ENCODE measurements around the gene RMRP. TPM values are rescaled to one million over a fixed set of nuclear protein-coding genes. Genes with fewer than 3 reads are reported as not detected.

RMRP gene
- total and polyA plus RNA-seq, 12 donors, result 14.9 to 14,997 (median 5,571) TPM

DNA sequence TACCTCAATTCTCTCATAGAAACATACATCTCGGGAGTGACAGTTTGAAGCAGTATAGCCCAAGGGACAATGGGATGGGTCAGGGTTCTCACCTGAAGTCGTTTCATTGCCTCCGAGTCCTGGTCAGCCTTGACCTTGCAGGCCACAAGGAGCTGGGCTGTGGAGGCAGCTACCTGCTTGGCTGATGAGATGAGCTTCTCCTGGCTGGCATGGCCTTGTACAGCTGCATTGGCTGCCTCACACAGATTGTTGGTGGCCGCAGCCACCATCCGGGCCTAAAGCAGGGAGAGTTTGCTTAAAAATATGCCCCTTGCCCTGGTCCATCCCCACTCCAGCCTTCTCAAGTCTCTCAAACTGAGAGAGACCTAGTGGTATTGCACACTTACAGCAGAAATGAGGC is 40.4 kb upstream of the RMRP start:
- Histone ChIP-seq H3K36me3 (peaks cover 0 to 81% (median 58%) of the 10 kb centered on the region in 9 donors), H3K27me3 (no peaks in the 10 kb centered on the region), H3K4me3 (no peak overlapping the region), H3K9me3 (no peaks in the 10 kb centered on the region), H3K27ac (no peak overlapping the region), H3K4me1 (peaks cover 0 to 16% (median 5%) of the 10 kb centered on the region in 9 donors)
- DNase-seq (no peak), ATAC-seq (no peak)
- intact Hi-C loops (cut with DNase I), result loop anchor here in 3 of 10 donors (5.0 kb wide), 2 partner anchors 36 to 46 kb away; partner anchors contain the start of gene SIT1 (in 1 of the 3)
- TF ChIP-seq, protein P1, sequence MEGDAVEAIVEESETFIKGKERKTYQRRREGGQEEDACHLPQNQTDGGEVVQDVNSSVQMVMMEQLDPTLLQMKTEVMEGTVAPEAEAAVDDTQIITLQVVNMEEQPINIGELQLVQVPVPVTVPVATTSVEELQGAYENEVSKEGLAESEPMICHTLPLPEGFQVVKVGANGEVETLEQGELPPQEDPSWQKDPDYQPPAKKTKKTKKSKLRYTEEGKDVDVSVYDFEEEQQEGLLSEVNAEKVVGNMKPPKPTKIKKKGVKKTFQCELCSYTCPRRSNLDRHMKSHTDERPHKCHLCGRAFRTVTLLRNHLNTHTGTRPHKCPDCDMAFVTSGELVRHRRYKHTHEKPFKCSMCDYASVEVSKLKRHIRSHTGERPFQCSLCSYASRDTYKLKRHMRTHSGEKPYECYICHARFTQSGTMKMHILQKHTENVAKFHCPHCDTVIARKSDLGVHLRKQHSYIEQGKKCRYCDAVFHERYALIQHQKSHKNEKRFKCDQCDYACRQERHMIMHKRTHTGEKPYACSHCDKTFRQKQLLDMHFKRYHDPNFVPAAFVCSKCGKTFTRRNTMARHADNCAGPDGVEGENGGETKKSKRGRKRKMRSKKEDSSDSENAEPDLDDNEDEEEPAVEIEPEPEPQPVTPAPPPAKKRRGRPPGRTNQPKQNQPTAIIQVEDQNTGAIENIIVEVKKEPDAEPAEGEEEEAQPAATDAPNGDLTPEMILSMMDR (IDR thresholded peaks at IDR 0.05), result no peak
- 88 to 94% methylated on average over 5 of the region's 5 CpGs for WGBS, 2 donors

DNA sequence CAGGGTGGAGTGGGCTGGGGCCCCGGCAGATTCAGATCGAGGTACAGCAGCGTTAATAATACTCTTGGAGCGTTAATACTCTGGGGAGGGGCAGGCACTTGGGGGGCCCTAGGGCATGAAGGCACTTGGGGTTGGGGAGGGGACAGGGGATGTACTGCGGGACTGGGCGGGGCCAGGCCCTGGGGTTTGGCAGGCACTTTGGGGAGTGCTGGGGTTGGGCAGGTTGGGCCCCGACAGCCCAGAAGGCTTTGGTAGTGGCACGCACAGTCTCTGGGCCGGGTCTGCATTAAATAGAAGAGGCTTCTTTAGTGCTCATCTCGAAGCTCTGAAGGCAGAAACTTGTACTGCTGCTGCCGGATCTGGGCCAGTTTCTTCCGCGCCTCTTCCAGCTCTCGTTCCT is 39.7 kb upstream of the RMRP start:
- 77 to 78% methylated on average over 14 of the region's 14 CpGs for WGBS, 2 donors
- Histone ChIP-seq H3K4me1 (peaks cover 0 to 16% (median 5%) of the 10 kb centered on the region in 9 donors), H3K36me3 (peaks cover 0 to 73% (median 51%) of the 10 kb centered on the region in 9 donors), H3K4me3 (no peak overlapping the region), H3K9me3 (no peaks in the 10 kb centered on the region), H3K27ac (no peak overlapping the region), H3K27me3 (no peaks in the 10 kb centered on the region)
- DNase-seq, result no peak
- TF ChIP-seq, protein P1 (IDR thresholded peaks at IDR 0.05), result no peak
- intact Hi-C loops (cut with DNase I), result loop anchor here in 4 of 10 donors (2.0 to 5.0 kb wide), 3 partner anchors 33 to 45 kb away; partner anchors contain the start of gene SIT1 (in 1 of the 4)
- peak in 2 of 8 donors; percentile 4 to 45 for ATAC-seq

DNA sequence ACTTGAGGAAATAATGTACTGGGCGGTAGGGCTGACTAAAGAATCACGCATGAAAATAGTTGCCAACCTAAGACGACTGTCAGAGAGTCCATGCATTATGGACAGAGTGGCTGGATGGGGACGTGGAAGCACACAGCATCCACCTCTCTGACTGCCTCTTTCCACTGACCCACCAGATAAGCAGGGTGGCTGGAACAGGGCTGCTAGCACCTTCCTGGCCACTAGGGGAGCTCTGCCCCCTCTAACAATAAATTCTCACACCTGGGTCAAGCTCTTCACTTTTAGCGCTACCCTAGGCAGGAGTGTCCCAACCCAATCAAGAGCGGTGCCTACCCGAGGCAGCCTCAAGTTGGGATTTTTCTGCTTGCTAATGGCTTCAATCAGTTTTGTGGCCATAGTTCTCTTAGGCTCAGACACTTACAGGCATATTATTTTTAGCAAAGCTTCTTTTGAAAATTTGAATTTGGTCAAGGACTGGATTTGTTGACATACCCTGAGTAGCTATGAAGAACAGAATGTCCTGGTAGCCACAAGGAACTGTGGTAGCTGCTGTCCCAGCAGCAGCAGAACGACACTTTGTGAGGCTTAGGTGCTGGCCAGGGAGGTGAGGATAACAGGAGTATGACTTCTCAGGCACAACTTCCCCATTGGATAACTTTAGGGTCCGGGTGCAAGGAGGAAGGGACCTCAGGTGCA is 38.8 kb upstream of the RMRP start:
- no peak overlapping the region for H3K4me3 ChIP-seq
- TF ChIP-seq, protein P1 (IDR thresholded peaks at IDR 0.05), result peak; percentile 70 to 94 (median 91)
- H3K4me1 ChIP-seq, result peaks cover 0 to 16% (median 6%) of the 10 kb centered on the region in 9 donors
- peak overlapping the region in 2 of 10 donors; percentile 0 to 4 for H3K27ac ChIP-seq
- H3K36me3 ChIP-seq, result peaks cover 0 to 65% (median 43%) of the 10 kb centered on the region in 9 donors
- intact Hi-C loops (cut with DNase I), result loop anchor here in 4 of 10 donors (2.0 to 5.0 kb wide), 3 partner anchors 34 to 44 kb away; partner anchors contain the start of gene SIT1 (in 1 of the 4)
- ATAC-seq (peak; percentile 56 to 76 (median 69)), DNase-seq (peak; percentile 46 to 47)
- no peaks in the 10 kb centered on the region for H3K9me3 ChIP-seq
- 39 to 41% methylated on average over 9 of the region's 9 CpGs for WGBS, 2 donors
- H3K27me3 ChIP-seq, result no peaks in the 10 kb centered on the region

DNA sequence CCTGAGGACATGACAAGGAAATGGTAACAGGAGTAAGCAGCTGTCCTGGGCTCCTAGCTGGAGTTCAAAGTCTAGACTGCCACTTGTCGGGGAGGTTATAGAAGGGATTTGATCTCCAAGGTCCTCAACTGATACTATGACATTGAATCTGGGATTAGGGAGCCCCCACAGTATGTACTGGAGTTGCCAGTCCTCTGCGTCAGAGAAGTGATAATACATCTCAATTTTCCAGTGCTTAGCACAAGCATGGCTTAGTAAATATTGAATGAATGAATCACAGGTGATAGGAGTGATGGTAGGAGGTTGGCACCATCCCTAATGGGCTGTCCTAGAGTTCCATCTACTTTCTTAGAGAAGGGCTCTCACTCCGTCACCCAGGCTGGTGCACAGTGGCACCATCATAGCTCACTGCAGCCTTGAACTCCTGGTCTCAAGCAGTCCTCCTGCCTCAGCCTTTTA is 38.2 kb upstream of the RMRP start:
- peaks cover 0 to 18% (median 9%) of the 10 kb centered on the region in 9 donors for H3K4me1 ChIP-seq
- TF ChIP-seq, protein P1 (IDR thresholded peaks at IDR 0.05), result no peak
- peaks cover 0 to 58% (median 36%) of the 10 kb centered on the region in 9 donors for H3K36me3 ChIP-seq
- ATAC-seq (no peak), DNase-seq (no peak)
- intact Hi-C loops (cut with DNase I), result loop anchor here in 4 of 10 donors (2.0 to 5.0 kb wide), 3 partner anchors 34 to 44 kb away; partner anchors contain the start of gene SIT1 (in 1 of the 4)
- H3K4me3 ChIP-seq, result no peak overlapping the region
- WGBS, 2 donors, result 91 to 93% methylated on average over 3 of the region's 3 CpGs
- no peaks in the 10 kb centered on the region for H3K27me3 ChIP-seq
- no peaks in the 10 kb centered on the region for H3K9me3 ChIP-seq
- peak overlapping the region in 1 of 10 donors; percentile 15 for H3K27ac ChIP-seq
